Transverse colon (tissue), 4 donors: ENCODE data around the gene LMTK2. TPM values are rescaled to one million over a fixed set of nuclear protein-coding genes. Genes with fewer than 3 reads are reported as not detected.

Experiments used
- DNase-seq: peaks from one replicate; pipeline ENCODE4 v3.0.0-alpha.2; 2019
- H3K27ac ChIP-seq, 4 donors: fragments of 200-600 bp; sonication (generic); 2 replicates each; pipeline ENCODE4 v1.5.1; 2016 to 2018; ENCODE audit warnings: inconsistent platforms in 4 of 4
- H3K27me3 ChIP-seq: fragments of 200-600 bp; sonication (generic); 2 replicates; pipeline ENCODE4 v1.5.1; 2017; ENCODE audit warnings: inconsistent platforms
- H3K36me3 ChIP-seq, 4 donors: fragments of 200-600 bp; sonication (generic); 2 replicates each; pipeline ENCODE4 v1.5.1; 2017 to 2019; ENCODE audit warnings: inconsistent platforms in 4 of 4
- H3K4me1 ChIP-seq, 4 donors: fragments of 200-600 bp; sonication (generic); 2 replicates each; pipeline ENCODE4 v1.5.1; 2017 to 2020; ENCODE audit warnings: inconsistent platforms in 4 of 4
- H3K4me3 ChIP-seq, 4 donors: fragments of 200-600 bp; sonication (generic); 1 replicate in 1 of 4; 2 replicates in 3 of 4; pipeline versions ENCODE4 v1.5.1 to v1.6.1; 2017 to 2019; ENCODE audit warnings: inconsistent platforms in 4 of 4
- H3K9me3 ChIP-seq, 2 donors: fragments of 200-600 bp; sonication (generic); 2 replicates each; pipeline ENCODE4 v1.5.1; 2017 to 2019; ENCODE audit warnings: inconsistent platforms in 2 of 2
- EP300 ChIP-seq: sonication (generic); formaldehyde crosslinking; IDR thresholded peaks from one replicate; pipeline ENCODE4 v1.6.1; 2017; ENCODE audit warnings: antibody characterized with exemption, low read depth
- POLR2A ChIP-seq: fragments of 450-650 bp; IDR thresholded peaks from one replicate; pipeline ENCODE4 v1.6.1; 2016; ENCODE audit warnings: antibody characterized with exemption, mild to moderate bottlenecking, moderate library complexity
- POLR2AphosphoS5 ChIP-seq, 3 donors: sonication (generic); formaldehyde crosslinking; IDR thresholded peaks; one replicate each; pipeline ENCODE4 v1.6.1; 2016; ENCODE audit warnings: antibody characterized with exemption in 3 of 3
- WGBS, 2 donors: methylation state at CpG; one replicate each; pipeline ENCODE4 v1.1.5; 2018; ENCODE audit warnings: low coverage in 1 of 2; 5-methylcytosine and 5-hydroxymethylcytosine counted together
- in situ Hi-C, 4 donors: fragments of 200-750 bp; cut with MboI; loops; one replicate each; pipeline versions ENCODE4 v1.15.0 to v1.15.1; 2017; ENCODE audit warnings: low sequenced_read_pairs in 3 of 4, low pct_ligation_motif_present in 1 of 4, low pct_unique_long_range_greater_than_20kb in 1 of 4
- intact Hi-C: fragments of 100-400 bp; cut with DNase I; formaldehyde crosslinking; loops from one replicate; pipeline ENCODE4 v1.15.1; 2023; ENCODE audit warnings: low total_unique reads
- total RNA-seq, 4 donors: library from RNA; depleted of rRNA; stranded (reverse); fragments of >200 nt; gene quantifications; one replicate each; pipeline ENCODE4 v1.1.0, GENCODE V29; 2016
- TF ChIP-seq, protein P1 (sequence below), 5 experiments: fragments of 200-600 bp in 3 of 5; fragments of 450-650 bp in 2 of 5; sonication (generic) in 3 of 5; IDR thresholded peaks; 1 replicate in 2 of 5; 2 replicates in 3 of 5; pipeline ENCODE4 v1.5.1; 2016 to 2017; ENCODE audit warnings: antibody characterized with exemption in 5 of 5, inconsistent platforms in 3 of 5, mild to moderate bottlenecking in 2 of 5, moderate library complexity in 1 of 5

The LMTK2 gene
- total RNA-seq, 4 donors from 2014 or later: 51.6 to 106 (median 62.2) TPM

DNA sequence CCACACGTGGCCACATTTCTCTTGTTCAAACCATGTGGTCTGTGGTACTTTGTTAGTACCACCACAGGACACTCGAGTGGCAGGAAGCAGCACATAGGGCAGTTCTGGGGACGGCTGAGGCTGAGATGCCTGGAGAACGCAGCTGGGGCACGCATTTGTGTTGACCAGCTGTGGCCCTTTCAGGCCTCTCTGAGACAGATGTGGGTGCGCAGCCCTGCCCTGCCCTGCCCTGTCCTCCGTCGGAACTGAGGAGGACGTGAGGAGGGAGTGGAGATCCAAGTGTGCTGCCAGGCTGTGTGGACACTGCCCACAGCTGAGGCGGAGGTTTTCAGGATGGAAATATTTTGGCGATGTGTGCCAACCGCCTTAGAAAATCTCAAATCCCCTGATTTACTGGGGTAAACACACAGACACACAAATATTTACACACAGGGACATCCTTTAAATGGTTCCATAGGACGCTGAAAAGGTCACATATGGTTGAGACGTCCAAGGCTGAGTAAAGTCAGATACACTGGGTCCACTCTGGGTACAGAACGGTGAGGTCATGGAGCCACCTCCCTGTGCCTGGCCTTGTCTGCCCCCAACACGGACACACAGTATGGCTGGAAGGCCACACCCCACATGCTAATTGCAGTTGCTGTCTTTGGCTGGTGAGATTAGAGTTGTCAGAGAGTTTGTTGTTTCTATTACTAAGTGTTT lies 119.4 kb downstream of the LMTK2 start:
- no peaks in the 10 kb centered on the region for H3K4me1 ChIP-seq
- no peak overlapping the region for H3K4me3 ChIP-seq
- whole genome bisulfite sequencing, 2 donors: 78% methylated on average over 16 of the region's 16 CpGs; no CpG with 5 or more reads in 1 of the 2 donors
- no peak for DNase-seq
- H3K27ac ChIP-seq: no peak overlapping the region
- TF ChIP-seq, protein P1, sequence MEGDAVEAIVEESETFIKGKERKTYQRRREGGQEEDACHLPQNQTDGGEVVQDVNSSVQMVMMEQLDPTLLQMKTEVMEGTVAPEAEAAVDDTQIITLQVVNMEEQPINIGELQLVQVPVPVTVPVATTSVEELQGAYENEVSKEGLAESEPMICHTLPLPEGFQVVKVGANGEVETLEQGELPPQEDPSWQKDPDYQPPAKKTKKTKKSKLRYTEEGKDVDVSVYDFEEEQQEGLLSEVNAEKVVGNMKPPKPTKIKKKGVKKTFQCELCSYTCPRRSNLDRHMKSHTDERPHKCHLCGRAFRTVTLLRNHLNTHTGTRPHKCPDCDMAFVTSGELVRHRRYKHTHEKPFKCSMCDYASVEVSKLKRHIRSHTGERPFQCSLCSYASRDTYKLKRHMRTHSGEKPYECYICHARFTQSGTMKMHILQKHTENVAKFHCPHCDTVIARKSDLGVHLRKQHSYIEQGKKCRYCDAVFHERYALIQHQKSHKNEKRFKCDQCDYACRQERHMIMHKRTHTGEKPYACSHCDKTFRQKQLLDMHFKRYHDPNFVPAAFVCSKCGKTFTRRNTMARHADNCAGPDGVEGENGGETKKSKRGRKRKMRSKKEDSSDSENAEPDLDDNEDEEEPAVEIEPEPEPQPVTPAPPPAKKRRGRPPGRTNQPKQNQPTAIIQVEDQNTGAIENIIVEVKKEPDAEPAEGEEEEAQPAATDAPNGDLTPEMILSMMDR (IDR thresholded peaks at IDR 0.05): no peak
- no peak for TF ChIP-seq POLR2AphosphoS5 (IDR thresholded peaks at IDR 0.05)
- TF ChIP-seq EP300: no peak
- TF ChIP-seq POLR2A: no peak
- H3K9me3 ChIP-seq: no peaks in the 10 kb centered on the region
- H3K27me3 ChIP-seq: no peaks in the 10 kb centered on the region
- intact Hi-C loops (no loop called here), in situ Hi-C loops (no loop called here)
- peaks cover 0 to 8% (median 0%) of the 10 kb centered on the region in 4 donors for H3K36me3 ChIP-seq

DNA sequence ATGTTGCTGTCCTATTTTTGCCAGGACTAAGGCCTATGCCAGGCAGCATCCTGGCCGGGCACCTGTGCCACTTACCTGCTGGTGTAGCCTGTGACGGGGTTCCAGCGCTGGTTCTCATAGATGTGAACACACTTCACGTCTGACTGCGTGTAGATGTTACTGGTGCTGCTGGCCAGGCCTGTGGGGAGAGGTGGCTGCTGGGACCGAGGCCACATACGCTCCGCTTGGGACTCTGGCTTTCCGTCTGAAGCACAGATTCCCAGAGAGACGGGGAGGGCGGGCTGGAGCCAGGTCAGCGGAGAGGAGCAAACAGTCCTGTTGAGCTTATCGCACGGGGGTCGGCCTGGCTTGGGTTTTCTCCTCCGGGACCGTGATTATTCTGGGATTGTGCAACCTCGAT lies 121.3 kb downstream of the LMTK2 start:
- WGBS, 2 donors: 91% methylated on average over 15 of the region's 18 CpGs; no CpG with 5 or more reads in 1 of the 2 donors
- H3K4me1 ChIP-seq: no peaks in the 10 kb centered on the region
- H3K9me3 ChIP-seq: no peaks in the 10 kb centered on the region
- no peak overlapping the region for H3K4me3 ChIP-seq
- H3K27ac ChIP-seq: no peak overlapping the region
- no peak for DNase-seq
- H3K27me3 ChIP-seq: no peaks in the 10 kb centered on the region
- intact Hi-C loops: no loop called here
- TF ChIP-seq EP300 (no peak), POLR2AphosphoS5 (IDR thresholded peaks at IDR 0.05) (no peak), POLR2A (no peak)
- TF ChIP-seq, protein P1 (IDR thresholded peaks at IDR 0.05): no peak
- in situ Hi-C loops: no loop called here
- H3K36me3 ChIP-seq: no peaks in the 10 kb centered on the region

DNA sequence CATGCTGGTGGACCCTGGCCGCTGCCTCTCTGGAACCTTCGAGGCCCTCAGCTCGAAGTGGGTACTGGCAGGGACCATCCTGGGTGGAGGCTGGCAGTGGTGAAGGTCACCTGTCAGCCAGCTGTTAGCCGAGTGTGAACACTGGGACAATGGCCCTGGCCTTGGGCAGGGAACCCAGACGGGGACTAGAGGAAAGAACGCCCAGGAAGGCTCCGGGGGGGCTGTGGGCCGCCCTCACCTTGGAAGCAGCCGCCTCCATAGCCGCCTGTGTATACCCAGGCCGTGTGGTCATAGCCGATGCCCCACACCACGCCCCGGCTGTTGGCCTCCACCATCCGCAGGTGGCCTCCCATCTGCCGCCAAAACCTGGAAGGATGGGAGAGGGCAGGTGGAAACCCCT lies 122.1 kb downstream of the LMTK2 start:
- in situ Hi-C loops: no loop called here
- Histone ChIP-seq H3K27me3 (no peaks in the 10 kb centered on the region), H3K4me3 (no peak overlapping the region), H3K4me1 (no peaks in the 10 kb centered on the region), H3K36me3 (no peaks in the 10 kb centered on the region), H3K27ac (no peak overlapping the region), H3K9me3 (no peaks in the 10 kb centered on the region)
- intact Hi-C loops: no loop called here
- 96% methylated on average over 16 of the region's 16 CpGs; no CpG with 5 or more reads in 1 of the 2 donors for WGBS, 2 donors
- no peak for DNase-seq
- no peak for TF ChIP-seq EP300
- no peak for TF ChIP-seq POLR2AphosphoS5 (IDR thresholded peaks at IDR 0.05)
- TF ChIP-seq, protein P1 (IDR thresholded peaks at IDR 0.05): no peak
- TF ChIP-seq POLR2A: no peak

DNA sequence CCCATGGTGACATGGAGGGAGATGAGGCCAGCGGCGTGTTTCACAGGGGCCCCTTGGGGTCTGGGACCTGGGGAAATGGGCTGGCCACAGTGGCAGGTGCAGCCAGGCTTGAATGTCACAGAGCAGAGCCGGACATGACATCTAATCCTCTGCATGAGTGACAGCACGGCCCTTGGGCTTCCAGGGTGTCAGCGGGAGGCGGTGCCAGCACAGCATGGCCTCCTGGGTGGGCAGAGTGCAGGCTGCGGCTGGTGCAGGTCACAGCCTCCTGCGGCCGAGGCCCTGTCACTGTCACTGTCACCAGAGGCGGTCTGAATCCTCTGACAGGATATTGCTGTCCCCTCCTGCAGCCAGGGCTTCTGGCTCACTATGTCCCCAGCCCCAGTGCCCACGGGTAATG lies 122.8 kb downstream of the LMTK2 start:
- 92% methylated on average over 11 of the region's 11 CpGs; no CpG with 5 or more reads in 1 of the 2 donors for WGBS, 2 donors
- no peaks in the 10 kb centered on the region for H3K9me3 ChIP-seq
- in situ Hi-C loops (no loop called here), intact Hi-C loops (no loop called here)
- no peaks in the 10 kb centered on the region for H3K36me3 ChIP-seq
- H3K27ac ChIP-seq: no peak overlapping the region
- DNase-seq: no peak
- TF ChIP-seq POLR2AphosphoS5 (IDR thresholded peaks at IDR 0.05) (no peak), EP300 (no peak), POLR2A (no peak)
- TF ChIP-seq, protein P1 (IDR thresholded peaks at IDR 0.05): no peak
- H3K27me3 ChIP-seq: no peaks in the 10 kb centered on the region
- no peaks in the 10 kb centered on the region for H3K4me1 ChIP-seq
- H3K4me3 ChIP-seq: no peak overlapping the region
